NCI-H1436 (cell line): ENCODE measurements around the gene ACOX3.

Experiments used
- DNase-seq: peaks from one replicate; lab custom pipeline; 2025; lab: John Stamatoyannopoulos, UW

Gene ACOX3

GRCh38 chr4:8404791-8405515 lies 35.6 kb downstream of the ACOX3 start:
- DNase-seq = no peak

- DNase-seq = no peak
Measured at GRCh38 chr4:8403976-8404375, 36.5 kb downstream of the ACOX3 start.

- DNase-seq = peak; percentile 5
Measured at GRCh38 chr4:8403173-8403753, 37.3 kb downstream of the ACOX3 start.

GRCh38 chr4:8402640-8403039 lies 37.9 kb downstream of the ACOX3 start:
- DNase-seq = no peak

GRCh38 chr4:8402181-8402597 lies 38.3 kb downstream of the ACOX3 start:
- DNase-seq = no peak

- no peak for DNase-seq
Measured at GRCh38 chr4:8401665-8402064, 38.9 kb downstream of the ACOX3 start.

GRCh38 chr4:8400632-8401325 lies 39.7 kb downstream of the ACOX3 start:
- DNase-seq = no peak

- no peak for DNase-seq
Measured at GRCh38 chr4:8399298-8399697, 41.2 kb downstream of the ACOX3 start.

- no peak for DNase-seq
Measured at GRCh38 chr4:8398347-8398746, 42.2 kb downstream of the ACOX3 start.

GRCh38 chr4:8396762-8397406 lies 43.6 kb downstream of the ACOX3 start:
- no peak for DNase-seq

GRCh38 chr4:8395504-8396296 lies 44.8 kb downstream of the ACOX3 start:
- no peak for DNase-seq

GRCh38 chr4:8394806-8395205 lies 45.7 kb downstream of the ACOX3 start:
- DNase-seq = no peak

GRCh38 chr4:8394061-8394519 lies 46.4 kb downstream of the ACOX3 start:
- DNase-seq = no peak

- DNase-seq = no peak
Measured at GRCh38 chr4:8393593-8394038, 46.9 kb downstream of the ACOX3 start.

GRCh38 chr4:8392591-8393190 lies 47.8 kb downstream of the ACOX3 start:
- no peak for DNase-seq

GRCh38 chr4:8391972-8392371 lies 48.6 kb downstream of the ACOX3 start:
- DNase-seq = no peak

- no peak for DNase-seq
Measured at GRCh38 chr4:8391071-8391470, 49.5 kb downstream of the ACOX3 start.

GRCh38 chr4:8390577-8390976 lies 49.9 kb downstream of the ACOX3 start:
- DNase-seq = no peak

GRCh38 chr4:8388528-8388870 lies 52.0 kb downstream of the ACOX3 start:
- no peak for DNase-seq

GRCh38 chr4:8387615-8388527 lies 52.7 kb downstream of the ACOX3 start:
- DNase-seq = no peak
